Upper lobe of right lung (tissue), 1 donor: ENCODE data around the gene CDH13. TPM values are rescaled to one million over a fixed set of nuclear protein-coding genes. Genes with fewer than 3 reads are reported as not detected.

ENCODE experiments used
- ATAC-seq: fragments of 200-7000 bp; cut with Tn5 transposase; one replicate; pipeline ENCODE4 v1.9.1; 2020; ENCODE audit warnings: mild to moderate bottlenecking, moderate library complexity
- DNase-seq: peaks from one replicate; pipeline ENCODE4 v3.0.0-alpha.2; 2020
- H3K27ac ChIP-seq: fragments of 200-600 bp; one replicate; pipeline ENCODE4 v1.8.0; 2022
- H3K27me3 ChIP-seq: fragments of 200-600 bp; one replicate; pipeline ENCODE4 v1.8.0; 2022; ENCODE audit warnings: mild to moderate bottlenecking
- H3K36me3 ChIP-seq: fragments of 200-600 bp; one replicate; pipeline ENCODE4 v1.8.0; 2022
- H3K4me1 ChIP-seq: fragments of 200-600 bp; one replicate; pipeline ENCODE4 v1.8.0; 2022
- H3K4me3 ChIP-seq: fragments of 200-600 bp; one replicate; pipeline ENCODE4 v1.8.0; 2022; ENCODE audit warnings: mild to moderate bottlenecking
- H3K9me3 ChIP-seq: fragments of 200-600 bp; one replicate; pipeline ENCODE4 v1.8.0; 2022
- intact Hi-C: fragments of 100-400 bp; cut with DNase I; formaldehyde crosslinking; loops from one replicate; pipeline ENCODE4 v1.11.0; 2022
- total RNA-seq: library from RNA; stranded (reverse); fragmentation: NEBNext Ultra II Directional; extraction: Animal tissue kit (Norgen Biotek cat#: 25700); gene quantifications from one replicate; pipeline ENCODE4 v1.2.1, GENCODE V29; 2021
- TF ChIP-seq, protein P1 (sequence below): fragments of 200-600 bp; IDR thresholded peaks from one replicate; pipeline ENCODE4 v1.8.0; 2022; ENCODE audit warnings: antibody characterized with exemption
- donor health status: DM: no; HTN: yes; CAD: no; lungs with severe emphysema.

Gene CDH13
- total RNA-seq, 1 donor from 2014 or later = 27.2 TPM

DNA sequence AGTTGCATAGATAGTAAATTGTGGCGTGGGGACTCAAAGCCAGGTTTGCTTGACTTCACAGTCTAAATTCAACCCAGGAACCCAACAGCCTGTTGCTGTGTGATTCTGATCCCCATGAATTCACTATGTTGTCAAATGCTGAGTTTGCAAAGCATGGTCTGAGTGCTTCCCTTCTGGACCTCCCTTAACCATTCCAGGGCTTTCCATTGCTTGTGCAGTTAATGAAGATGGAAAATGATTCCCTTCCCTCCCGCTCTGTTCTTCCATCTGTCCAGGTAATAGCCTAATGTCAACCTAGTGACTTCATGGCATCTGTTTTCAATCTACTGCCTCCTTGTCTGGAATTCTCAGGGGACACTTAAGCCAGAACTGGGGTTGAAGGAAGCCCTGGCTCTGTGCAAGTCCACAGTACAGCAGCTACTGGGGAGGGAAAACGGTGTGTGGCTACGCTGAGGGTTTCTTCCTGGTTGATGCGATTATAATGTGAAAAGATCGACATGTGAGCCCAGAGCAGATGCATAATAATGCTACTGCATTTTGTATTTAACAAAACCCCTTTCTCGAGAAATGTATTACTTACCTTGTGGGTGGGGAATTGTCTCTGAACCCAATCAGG, 206.7 kb downstream of the CDH13 start:
- TF ChIP-seq, protein P1, sequence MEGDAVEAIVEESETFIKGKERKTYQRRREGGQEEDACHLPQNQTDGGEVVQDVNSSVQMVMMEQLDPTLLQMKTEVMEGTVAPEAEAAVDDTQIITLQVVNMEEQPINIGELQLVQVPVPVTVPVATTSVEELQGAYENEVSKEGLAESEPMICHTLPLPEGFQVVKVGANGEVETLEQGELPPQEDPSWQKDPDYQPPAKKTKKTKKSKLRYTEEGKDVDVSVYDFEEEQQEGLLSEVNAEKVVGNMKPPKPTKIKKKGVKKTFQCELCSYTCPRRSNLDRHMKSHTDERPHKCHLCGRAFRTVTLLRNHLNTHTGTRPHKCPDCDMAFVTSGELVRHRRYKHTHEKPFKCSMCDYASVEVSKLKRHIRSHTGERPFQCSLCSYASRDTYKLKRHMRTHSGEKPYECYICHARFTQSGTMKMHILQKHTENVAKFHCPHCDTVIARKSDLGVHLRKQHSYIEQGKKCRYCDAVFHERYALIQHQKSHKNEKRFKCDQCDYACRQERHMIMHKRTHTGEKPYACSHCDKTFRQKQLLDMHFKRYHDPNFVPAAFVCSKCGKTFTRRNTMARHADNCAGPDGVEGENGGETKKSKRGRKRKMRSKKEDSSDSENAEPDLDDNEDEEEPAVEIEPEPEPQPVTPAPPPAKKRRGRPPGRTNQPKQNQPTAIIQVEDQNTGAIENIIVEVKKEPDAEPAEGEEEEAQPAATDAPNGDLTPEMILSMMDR = no peak
- no peak for ATAC-seq
- Histone ChIP-seq H3K9me3 (no peaks in the 10 kb centered on the region), H3K4me1 (no peaks in the 10 kb centered on the region), H3K27me3 (no peaks in the 10 kb centered on the region), H3K4me3 (no peak overlapping the region), H3K27ac (no peak overlapping the region), H3K36me3 (no peaks in the 10 kb centered on the region)
- intact Hi-C loops = no loop called here
- no peak for DNase-seq

DNA sequence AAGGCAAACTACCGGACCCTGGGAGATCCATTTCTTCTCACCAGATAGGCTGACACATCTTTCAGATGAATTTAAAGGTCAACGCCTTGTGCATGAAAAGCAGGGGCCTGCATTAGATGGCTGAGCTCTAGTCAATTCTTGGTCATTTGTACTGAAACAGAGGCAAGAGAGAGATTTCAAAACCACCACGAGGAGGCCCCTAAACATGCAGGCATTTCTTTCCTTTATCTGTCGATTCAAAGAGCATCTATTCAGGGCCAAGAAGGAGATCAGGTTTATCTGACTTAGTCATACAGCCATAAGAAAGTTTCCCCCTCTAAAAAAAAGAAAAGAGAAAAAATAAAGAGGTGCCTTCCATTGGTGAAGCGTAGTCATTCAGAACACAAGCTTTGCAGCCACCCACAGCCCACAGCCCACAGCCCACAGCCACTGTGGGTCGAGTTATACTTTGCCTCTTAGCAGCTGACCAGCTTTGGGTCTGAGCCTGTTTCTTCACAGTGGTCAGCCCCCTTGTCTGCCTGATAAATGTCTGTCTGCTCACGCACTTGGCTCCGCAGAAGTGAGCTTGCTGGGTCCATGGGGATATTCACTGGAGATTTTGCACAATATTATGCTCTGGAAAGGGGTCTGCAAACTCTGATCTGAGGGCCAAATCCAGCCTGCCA, 207.5 kb downstream of the CDH13 start:
- Histone ChIP-seq H3K4me3 (no peak overlapping the region), H3K27me3 (no peaks in the 10 kb centered on the region), H3K9me3 (no peaks in the 10 kb centered on the region), H3K4me1 (no peaks in the 10 kb centered on the region), H3K36me3 (no peaks in the 10 kb centered on the region), H3K27ac (no peak overlapping the region)
- TF ChIP-seq, protein P1 = no peak
- DNase-seq (no peak), ATAC-seq (no peak)
- intact Hi-C loops = no loop called here

DNA sequence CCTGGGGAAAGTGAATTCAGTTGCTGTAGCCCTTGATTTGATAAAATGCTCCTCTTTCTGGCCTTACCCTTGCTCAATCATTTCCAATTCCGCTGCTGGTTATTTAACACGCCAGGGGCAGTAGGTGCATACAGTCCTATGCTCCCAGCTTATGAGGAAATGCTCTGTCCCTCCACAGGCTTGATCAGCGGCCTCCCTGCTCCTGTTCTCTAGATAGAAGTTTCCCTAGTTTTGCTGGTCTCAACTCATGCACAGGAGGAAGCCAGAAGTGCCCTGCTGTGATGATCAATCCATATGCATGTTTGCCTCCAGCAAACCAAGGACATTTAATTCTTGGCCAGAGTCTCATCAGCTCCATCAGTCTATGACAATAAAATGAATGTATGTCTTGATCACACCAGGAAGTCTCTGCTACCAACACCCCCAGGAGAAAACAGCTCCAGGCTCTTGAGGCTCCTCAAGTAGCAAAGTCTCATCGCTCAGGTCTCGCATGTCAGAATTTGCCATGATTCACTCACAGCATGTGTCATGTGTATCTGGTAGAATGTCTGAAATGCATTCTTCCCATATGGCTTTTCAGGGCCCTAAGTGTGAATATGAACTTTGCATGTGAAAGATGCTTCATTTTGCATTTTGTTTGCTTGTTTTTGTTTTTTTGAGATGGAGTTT, 208.9 kb downstream of the CDH13 start:
- Histone ChIP-seq H3K4me1 (no peaks in the 10 kb centered on the region), H3K27me3 (no peaks in the 10 kb centered on the region), H3K4me3 (no peak overlapping the region), H3K27ac (no peak overlapping the region), H3K9me3 (no peaks in the 10 kb centered on the region), H3K36me3 (no peaks in the 10 kb centered on the region)
- DNase-seq (no peak), ATAC-seq (no peak)
- TF ChIP-seq, protein P1 = no peak
- intact Hi-C loops = no loop called here

DNA sequence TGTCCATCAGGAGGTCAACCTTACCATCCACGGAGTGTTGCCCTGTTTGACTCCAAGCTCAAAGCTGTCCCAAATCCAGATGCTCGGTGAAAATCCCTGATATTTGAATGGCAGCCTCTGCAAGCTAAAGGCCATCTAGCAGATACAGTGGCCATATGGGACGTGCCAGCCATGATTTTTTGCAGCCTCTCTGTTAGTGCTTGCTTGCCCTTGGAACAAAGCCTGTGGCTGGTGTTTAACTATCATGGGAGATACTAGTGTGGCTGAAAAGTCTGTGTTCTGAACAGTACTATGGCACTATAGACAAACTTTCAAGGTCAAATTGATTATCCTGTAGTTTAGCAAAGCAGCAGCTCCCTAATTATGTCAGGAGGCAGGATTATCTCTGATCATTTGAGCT, 214.3 kb downstream of the CDH13 start:
- Histone ChIP-seq H3K27me3 (no peaks in the 10 kb centered on the region), H3K4me1 (no peaks in the 10 kb centered on the region), H3K9me3 (peaks cover 4% of the 10 kb centered on the region), H3K36me3 (no peaks in the 10 kb centered on the region), H3K27ac (no peak overlapping the region), H3K4me3 (no peak overlapping the region)
- DNase-seq = no peak
- intact Hi-C loops = no loop called here
- ATAC-seq = no peak
- TF ChIP-seq, protein P1 = no peak

DNA sequence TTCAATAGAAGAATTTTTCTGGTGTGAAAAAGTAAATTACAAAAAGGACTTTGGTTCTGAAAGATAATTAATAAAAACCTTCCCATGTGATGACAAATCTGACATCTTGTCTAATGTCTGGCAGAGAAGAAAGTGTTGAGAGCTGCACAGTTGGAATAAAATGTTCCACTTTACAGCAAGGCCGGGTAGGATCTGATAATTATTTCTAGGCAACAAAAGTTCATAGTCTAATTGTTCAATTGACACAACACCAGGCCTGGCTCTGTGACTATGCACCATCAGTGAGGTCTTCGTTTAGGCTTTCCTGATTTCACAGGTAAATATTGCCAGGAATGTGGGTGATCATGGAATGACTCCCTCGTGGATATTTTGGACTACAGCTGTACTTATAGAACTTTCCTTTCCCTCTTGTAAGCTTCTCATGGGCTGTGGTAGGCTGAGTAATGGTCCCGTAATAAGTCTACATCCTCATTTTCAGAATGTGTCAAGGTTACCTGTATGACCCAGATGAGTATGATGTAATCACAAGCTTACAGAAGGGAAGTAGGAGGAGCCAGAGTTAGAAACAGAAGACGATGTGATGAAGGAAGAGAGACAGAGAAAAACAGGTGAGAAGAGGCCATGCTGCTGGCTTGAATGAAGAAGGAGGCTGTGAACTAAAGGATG, 217.0 kb downstream of the CDH13 start:
- no peak overlapping the region for H3K27ac ChIP-seq
- H3K4me3 ChIP-seq = no peak overlapping the region
- H3K4me1 ChIP-seq = no peaks in the 10 kb centered on the region
- TF ChIP-seq, protein P1 = no peak
- H3K27me3 ChIP-seq = no peaks in the 10 kb centered on the region
- H3K36me3 ChIP-seq = no peaks in the 10 kb centered on the region
- ATAC-seq (no peak), DNase-seq (no peak)
- intact Hi-C loops = no loop called here
- H3K9me3 ChIP-seq = peaks cover 4% of the 10 kb centered on the region
